PC-3 (cell line): Measurements from ENCODE around the gene NXPH1.

Experiments
- CTCF ChIP-seq: fragments of 300-600 bp; sonication (generic); conservative IDR thresholded peaks from 2 replicates; pipeline ENCODE4 v1.5.1; 2017; ENCODE audit warnings: antibody characterized with exemption, low read depth, mild to moderate bottlenecking, low read length
- EZH2phosphoT487 ChIP-seq: fragments of 300-600 bp; sonication (generic); IDR thresholded peaks from 2 replicates; pipeline ENCODE4 v1.6.1; 2018; ENCODE audit warnings: mild to moderate bottlenecking, antibody characterized with exemption, low read length, borderline replicate concordance

GRCh38 chr7:8507566-8507965 lies 74.2 kb downstream of the NXPH1 start:
- TF ChIP-seq EZH2phosphoT487 (no peak), CTCF (no peak)
